Forelimb muscle (tissue), 1 donor: ENCODE data around the gene LHX4. TPM values are rescaled to one million over a fixed set of nuclear protein-coding genes. Genes with fewer than 3 reads are reported as not detected.

Experiments used
- DNase-seq: peaks from one replicate; pipeline ENCODE4 v3.0.0-alpha.2; 2013; ENCODE audit warnings: low read depth
- polyA plus RNA-seq: library from polyadenylated mRNA; unstranded; fragments of 120-200 nt; gene quantifications from one replicate; pipeline ENCODE4 v1.2.1, GENCODE V29; 2013; ENCODE audit not compliant: insufficient read length

LHX4 gene
- polyA plus RNA-seq, 1 donor, result 1.4 TPM

DNA sequence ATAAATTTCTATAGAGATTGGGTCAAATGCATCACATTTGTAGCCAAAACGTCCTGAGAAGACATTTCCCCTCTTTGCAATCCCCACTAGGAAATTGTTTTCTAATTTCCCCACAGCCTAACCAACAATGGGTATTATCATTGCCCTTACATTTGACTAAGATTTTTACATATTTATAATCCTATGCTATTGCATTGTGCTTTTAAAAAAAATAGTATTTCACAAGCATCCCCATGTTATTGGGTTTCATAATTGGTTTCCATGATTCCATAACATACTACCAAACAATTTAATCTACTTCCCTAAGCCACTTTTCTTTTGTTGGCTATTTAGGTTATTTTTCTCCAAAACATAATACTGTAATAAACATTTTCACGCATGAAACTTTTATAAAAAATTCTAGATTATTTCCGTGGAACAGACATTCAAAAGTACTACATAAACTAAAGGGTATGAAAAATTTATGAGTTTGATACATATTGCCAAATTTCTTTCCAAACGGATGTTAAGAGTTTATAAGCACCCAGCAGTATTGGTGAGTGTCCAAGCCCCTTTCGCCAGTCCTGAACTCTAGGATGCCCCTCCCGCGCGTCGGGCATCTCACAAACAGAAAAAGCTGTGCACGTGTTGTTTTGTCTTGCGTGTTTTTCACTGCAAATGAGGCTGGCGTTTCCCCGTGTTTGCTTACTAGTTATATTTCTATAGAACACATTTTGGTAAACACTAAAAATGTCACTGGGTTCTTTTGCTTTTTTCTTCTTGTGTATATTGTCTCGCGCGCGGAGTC, 2.0 kb upstream of the LHX4 start:
- DNase-seq, result no peak

DNA sequence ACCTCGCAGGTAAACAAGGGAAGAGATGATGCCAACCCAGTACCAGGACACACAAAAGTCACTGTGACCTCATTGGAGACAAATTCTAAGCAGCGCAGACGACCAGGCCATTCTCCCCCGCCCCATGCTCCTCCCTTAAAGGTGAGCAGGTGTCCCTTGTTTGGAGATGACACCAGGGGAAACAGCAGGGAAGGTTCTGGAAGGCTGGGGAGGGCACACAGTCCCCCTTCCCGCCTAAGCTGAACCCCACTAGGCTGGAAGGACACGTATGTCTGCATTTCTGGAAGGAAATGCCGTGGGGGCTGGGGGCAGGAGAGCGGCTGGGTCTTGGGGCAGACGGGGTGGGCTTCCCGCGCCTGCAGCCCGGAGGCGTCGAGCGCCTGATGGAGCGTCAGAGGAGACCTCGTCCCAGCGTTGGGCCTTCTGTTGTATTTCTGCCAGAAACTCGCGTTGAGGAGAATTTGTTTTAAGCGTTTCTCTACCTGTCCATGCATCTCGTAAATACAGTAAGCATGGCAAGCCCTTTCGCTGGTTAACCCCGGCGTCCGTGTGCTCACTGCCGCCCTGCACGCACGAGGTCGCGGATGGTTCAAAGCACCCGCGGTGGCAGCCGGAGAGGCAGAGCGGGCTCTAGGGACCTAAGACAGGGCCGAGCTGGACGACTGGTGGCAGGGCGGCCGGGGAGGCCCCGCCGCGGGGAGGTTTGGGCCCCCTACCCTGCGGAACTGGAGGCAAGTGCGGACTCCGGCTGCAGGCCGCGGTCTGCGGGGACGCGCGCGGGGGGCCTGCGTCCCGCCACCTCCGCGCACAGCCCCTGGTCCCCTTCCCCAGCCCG, 1.2 kb upstream of the LHX4 start:
- DNase-seq, result no peak

DNA sequence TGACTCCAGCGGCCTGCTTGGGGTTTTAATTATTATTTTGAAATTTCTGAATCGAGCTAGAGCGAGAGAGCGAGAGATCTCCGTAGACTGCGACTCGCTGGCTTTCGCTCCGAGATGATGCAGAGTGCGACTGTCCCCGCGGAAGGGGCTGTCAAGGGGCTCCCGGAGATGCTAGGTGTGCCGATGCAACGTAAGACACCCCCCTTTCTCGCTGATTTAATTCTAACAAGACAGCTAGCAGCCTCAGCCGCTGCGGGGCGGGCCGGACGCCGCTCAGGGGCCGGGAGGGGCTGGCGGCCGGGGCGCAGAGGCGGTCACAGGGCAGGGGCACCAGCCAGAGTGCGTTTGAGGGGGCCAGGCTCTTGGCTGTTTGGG, 339 bp downstream of the LHX4 start:
- DNase-seq, result no peak

DNA sequence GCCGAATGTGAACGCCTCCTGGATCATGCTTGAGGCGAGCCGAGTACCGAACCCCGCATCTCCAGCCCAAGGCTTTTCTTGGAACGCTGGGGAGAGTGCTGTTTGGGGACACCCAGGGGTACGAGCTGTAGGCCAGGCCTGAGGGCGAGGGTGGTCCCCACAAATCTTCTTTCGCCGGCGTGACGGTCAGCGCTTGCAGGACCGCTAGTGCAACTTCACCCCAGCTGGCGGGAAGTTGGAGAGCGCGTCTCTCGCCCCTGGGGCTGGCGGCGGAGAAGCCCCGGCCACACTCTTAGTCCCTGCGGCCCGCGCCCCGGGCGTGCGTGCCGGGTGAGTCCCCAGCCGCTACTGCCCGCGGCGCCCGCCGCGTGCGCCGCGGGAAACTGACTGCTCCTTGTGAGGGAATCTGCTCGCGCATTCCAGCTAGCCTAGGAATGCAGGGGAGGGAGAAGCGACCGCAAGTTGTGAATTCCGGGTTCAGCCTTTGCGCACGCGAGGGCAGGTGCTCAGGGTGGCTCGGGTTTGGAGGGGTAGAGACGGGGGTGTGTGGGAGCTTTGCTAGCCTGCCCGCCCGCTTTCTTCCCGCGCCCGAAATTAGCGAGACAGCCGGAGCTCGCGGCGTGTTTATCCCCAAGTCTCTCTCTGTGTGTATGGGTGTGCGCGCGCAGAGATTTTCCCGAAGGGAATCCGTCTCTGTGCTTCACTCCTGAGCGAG, 884 bp downstream of the LHX4 start:
- no peak for DNase-seq

DNA sequence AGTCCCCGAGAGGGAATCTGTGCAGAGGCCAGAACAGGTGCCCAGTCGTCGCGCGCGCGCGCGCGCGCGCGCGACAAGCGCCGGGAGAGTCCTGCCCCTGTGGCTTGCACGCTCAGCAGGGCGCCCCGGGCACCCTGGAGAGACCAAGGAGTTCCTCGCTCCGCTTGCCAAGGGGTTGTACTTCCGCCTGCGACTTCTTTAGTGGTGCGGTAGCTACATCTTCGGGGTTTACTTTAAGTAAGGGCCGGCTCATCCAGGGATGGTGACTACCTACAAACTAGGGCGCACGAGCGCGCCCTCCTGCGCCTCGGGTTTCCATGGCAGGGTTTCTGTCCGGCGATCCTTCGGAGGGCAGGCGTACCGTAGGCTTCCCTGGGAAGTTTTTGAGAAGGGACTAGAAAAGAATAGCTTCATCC, 1.4 kb downstream of the LHX4 start:
- DNase-seq, result no peak

DNA sequence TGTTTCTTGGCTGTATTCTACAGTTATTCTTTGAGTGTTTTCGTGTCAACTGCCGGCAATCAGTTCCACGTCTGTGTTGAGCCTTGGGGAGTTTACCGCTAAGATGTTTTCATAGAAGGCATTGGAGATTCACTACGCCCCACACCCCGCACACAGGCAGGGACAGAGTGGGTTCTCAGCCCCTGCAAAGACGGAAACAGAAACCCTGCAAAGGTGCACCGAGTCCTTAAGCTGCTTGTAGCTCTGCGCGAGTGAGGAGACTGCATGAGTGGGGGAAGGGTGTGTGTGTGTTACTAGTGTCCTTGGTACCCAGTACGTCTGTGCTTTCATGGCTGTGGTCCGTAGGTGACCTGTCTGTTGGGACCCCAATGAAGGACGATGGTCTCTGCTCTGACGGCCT, 1.9 kb downstream of the LHX4 start:
- DNase-seq, result no peak

DNA sequence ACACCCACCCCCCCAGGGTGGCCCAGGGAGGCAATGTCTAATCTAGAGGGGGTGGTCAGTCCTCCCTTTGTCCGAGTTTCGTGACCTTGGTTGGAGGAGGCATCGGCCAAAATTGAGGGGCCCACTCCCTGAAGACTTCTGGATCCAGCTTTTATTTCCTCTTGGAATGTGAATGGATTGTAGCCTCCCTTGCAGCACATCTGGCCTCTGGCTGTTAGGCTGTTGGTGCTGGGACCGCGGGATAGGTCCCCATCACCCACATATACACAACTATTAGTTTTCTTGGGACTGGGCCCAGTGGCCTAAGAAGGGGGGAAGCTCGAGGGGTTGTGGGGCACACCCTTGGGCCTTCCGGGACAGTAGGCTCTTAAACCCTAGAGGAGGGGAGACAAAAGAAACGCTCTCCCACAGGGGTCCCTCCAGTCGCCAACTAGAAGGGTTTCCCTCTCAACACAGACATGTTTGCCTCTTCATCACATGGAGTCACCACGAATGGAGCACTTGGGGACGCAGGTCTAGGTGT, 2.5 kb downstream of the LHX4 start:
- no peak for DNase-seq

DNA sequence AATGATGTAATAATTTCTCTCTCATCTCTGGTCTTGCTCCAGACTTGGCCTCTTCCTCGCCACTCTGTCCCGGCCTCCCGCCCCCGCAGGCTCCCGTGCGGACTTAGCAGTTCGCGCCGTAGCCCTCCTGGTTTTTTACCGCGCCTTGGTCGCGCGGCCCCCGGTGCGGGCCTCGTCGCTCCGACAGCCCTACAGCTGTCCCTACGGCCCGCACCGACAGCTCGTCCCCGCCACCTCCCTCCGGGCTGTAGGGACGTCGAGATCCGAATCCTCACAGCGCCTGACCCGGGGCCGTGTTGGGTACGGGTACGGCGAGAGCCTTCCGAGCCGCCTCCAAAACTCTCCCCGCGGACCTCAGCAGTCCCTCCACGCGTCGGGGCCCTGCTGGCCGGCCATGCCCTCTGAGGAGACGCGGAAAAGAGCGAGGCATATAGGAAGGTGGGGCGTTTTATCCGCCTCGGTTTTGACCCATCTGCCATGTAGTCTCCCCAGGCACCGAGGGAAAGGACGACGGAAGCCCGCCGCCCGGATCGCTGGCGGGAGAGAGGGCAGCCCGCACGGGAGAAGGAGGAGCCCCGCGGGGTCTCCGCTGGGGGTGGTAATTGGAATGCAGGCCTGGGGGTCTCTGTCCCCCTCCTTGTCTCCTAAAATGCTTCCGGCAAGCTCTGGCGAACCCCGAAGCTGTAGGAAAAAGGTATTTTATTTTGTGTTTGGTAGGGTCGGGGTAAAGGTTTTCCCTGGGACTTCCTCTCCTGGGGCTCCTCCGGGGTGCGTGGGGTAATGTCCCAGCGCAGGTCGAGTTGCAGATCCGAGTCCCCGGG, 3.3 kb downstream of the LHX4 start:
- no peak for DNase-seq

DNA sequence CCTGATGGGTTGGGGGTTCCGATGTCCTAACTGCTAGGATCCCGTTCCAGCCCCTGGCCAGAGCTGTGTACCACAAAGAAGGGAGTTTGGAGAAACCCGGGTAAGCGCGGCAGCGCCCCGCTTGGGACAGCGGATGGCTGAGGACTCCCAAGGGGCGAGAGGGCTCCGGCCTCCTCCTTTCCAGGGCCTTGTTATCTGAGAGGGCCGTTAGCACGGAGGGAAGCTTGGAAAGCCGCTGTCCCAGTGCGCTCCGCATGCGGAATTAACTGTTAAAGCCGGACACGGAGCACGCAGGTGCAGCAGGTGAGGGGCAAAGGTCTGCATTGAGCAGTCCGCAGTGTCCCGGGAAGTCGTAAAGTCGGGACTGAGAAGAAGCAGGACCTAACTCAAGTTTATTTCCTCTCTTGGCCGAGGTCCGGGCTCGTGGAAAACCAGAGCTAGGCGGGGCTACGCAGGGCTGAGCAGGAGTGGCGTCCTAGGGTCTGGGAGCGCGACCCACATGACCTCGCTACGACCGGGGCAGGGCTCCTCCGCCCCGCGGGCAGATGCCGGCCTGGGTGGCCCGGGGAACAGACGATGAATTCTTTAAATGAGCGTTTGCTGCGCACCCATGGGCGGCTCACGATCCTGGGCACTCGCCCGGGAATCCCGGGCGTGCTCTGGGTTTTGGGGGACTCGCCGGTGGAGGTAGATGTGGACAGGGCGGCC, 4.5 kb downstream of the LHX4 start:
- DNase-seq, result no peak

DNA sequence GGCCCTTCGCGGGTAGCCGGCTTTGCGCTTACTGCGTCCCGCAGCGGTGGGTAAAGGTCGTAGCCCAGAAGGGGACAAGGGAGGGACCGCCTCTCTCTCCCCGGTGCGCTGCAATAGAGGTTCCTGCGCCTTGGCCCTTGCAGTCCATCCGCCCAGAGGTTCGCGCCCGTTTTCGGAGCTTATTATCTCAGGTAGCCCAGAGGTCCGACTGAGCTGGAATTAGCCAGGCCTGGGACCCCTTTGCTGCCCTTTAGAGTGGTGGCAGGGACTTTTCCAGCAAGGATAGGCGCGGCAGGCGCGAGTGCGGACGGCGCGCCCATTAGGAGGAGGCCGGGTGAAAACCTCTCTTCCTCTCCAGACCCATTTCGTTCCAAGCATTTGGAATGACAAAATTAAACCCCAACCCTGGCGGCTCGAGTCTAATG, 5.0 kb downstream of the LHX4 start:
- DNase-seq, result no peak

DNA sequence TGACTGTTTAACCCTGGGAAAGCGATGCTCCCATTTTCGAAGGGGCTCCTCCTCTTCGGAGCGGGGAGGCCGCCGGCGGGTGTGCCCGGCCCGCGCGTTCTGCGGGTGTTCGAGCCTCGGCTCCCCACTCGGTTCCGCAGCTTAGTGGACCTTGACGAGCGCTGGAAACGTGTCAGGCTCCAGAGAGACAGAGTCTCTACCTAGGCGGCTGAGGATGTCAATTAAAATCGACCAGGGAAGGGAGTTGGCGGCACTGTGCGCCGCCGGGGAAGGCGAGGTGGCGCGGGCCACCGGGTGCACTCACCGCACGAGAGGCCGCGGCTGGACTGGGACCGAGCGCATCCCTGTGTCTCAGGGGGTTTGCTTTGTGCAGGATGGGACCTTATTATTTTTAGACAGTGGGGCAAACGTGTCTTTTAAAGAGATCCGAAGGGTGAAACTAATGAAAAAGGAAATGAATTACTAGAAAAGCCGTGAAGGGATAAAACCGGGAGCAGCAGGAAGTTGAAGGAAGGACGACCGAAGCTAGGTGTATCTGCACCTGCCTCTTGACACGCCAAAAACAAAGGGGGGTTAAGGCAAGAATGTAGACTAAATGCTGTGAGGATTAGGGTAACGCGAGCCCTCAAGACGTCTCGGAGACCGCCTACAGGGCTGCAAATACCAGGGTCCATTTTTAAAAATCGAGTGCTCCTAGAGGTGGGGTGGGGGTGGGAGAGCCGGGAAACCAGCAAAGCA, 5.6 kb downstream of the LHX4 start:
- DNase-seq, result no peak

DNA sequence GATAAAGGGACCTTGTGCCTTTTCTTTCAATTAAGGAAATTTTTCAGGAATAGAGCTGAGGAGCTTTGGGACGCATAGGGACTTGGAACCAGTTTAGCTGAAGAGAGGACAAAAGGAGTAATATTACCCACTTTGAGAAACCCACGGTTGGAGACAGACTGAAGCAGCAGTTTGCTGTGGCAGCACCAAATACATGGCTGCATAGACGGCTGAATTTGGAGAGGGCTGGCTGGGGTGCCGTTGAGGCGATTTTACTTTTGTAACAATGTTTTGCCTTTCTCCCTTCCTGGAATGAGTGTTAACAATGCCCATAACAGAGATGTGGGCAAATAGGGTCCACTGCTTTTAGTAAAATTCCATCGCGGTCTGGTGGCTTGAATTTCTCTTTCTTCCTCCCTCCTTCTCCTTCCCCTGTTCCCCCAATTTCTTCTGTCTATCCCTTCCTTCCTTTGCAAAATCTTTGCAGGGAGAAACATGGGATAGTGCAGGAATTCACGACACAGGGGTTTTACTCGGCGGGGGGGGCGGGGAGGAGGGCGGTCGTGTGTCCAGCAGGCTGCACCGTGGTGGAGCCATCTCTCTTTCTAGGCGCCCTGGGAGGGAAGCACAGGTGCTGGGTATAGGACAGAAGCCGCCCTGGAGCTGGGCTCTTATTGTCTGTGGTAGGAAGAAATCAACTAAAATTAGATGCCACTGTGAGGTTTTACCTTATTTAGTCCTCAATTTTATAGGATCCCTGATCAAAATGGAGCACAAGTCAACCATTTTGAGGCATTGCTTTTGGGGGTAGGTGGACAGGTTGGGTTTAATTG, 6.8 kb downstream of the LHX4 start:
- DNase-seq, result no peak

DNA sequence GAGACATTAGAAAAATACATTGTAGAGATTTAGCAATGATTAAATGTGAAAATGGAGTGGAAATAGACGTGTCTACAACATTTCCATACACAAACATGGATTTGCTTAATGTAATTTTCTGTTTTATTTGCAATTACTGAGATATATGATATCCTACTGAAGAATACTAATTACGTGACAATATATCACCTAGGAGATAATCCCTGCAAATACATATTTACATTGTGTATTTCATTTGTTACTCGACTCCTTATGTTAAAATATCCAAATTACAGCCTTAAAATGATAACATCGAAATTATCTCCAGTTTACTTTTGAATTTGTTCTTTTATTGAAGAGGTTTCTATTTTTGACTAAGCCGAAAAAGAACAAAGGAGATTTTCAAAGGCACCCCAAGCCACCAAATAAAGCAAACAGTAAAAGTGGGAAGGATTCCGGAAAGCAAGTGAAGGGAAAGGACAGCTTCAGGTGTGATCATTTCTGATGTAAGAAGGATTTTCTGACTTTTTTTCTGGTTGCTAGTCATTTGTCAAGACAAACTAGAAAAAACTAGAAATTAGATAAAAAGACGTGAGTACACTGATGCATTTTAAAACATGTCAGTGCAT, 7.9 kb downstream of the LHX4 start:
- no peak for DNase-seq

DNA sequence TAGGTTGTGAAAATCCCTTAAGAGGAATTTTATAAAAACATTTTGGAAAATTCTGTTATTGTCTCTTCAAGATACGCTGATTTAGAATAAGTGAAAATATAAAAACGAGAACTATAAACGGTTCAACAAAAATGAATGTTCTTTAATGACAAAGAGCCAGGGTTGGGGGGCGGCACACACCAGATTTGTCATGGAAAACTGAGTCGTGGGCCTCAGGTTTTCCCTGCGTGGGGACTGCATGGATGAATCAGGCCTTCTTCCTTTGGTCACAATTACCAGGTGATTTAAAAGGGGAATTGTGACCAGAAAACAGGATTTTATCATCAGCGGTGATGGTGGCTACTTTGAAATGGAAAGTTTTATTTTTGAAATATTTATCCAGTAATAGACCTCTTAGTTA, 8.6 kb downstream of the LHX4 start:
- no peak for DNase-seq

DNA sequence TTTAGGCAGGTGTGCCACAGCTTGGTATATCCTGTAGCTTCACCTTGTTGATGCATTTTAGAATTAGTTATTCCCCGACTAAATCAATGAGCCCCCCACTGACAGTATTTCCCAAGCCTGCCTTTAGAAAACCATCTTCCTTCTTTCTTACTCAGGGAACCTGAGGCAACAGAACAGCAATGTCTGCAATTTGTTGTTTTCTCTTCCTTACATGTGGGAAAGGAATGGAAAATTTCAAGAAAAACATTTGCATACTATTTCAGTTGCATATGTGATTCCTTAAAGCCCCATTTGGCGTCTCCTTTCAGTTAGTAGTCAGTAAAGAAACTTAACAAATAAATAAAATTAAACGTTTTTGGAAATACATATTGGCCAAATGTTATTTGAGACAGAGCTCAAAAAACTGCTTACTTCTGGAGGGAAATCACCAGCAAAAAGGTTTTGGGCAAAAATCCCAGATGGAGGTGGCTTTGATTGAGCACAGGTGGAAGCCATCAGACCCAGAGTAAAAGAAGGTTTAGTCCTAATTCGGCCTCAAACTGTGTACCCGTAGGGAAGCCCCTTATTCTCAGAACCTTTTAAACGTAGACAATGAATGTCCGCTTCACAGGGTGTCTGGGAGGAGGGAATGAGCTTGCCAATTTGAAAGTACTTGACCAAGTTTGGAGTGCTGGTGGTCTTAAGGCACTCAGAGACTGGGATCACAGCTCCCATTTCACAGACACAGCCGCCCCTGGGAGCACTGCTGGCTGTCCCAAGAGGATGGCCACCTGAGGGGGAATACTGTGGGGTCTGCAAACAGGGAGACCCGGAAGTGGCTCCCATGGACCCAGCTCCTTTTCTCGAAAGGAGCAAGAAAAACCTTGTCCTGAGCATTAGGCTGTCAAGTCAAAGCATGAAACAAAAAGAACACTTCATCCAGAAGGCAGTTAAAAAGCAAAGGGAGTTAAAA, 9.4 kb downstream of the LHX4 start:
- no peak for DNase-seq

DNA sequence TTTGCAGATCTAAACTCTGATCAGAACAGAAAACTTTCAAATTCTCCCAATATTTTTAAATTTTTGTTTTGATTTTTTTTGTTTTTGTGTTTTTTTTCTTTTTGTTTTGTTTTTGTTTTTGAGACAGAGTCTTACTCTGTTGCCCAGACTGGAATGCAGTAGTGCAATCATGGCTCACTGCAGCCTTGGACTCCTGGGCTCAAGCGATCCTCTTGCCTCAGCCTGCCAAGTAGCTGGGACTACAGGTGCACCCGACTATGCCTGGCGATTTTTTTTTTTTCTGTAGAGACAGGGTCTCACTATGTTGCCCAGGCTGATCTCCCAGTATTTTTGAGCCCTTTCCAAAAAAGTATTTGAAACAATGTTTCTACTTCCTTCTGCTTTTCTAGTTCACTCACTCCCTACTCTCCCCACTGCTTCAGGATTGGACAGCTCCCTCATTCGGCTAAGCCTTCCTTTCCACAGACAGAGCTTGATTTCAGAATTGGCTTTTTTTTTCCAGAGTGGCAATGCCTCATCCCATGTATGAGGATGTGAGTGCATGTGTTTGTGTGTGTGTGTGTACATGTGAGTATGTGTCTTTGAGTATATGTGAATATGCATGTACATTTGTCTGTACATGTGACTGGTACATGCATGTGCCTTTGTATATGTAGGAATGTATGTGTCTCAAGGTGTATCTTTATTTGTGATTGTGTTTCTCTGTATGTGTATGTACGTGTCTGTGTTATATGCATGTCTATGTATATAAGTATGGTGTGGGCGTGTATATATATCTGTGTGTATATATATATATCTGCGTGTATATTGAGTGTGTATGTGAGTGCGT, 11.9 kb downstream of the LHX4 start:
- no peak for DNase-seq
